ENCODE measurements around the gene HNRNPM. TPM values are rescaled to one million over a fixed set of nuclear protein-coding genes. Genes with fewer than 3 reads are reported as not detected.

Gene HNRNPM, protein sequence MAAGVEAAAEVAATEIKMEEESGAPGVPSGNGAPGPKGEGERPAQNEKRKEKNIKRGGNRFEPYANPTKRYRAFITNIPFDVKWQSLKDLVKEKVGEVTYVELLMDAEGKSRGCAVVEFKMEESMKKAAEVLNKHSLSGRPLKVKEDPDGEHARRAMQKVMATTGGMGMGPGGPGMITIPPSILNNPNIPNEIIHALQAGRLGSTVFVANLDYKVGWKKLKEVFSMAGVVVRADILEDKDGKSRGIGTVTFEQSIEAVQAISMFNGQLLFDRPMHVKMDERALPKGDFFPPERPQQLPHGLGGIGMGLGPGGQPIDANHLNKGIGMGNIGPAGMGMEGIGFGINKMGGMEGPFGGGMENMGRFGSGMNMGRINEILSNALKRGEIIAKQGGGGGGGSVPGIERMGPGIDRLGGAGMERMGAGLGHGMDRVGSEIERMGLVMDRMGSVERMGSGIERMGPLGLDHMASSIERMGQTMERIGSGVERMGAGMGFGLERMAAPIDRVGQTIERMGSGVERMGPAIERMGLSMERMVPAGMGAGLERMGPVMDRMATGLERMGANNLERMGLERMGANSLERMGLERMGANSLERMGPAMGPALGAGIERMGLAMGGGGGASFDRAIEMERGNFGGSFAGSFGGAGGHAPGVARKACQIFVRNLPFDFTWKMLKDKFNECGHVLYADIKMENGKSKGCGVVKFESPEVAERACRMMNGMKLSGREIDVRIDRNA
- total RNA-seq (64.7 and 69.3 TPM in 2 replicates), polyA plus RNA-seq (159 and 161 TPM in 2 replicates)

GRCh38 chr19:8444677-8445487, at the start of gene HNRNPM:
Gene HNRNPM (plus strand): TSS chr19:8444975. CDS start chr19:8444999, 24 bp downstream.
- H3K36me3 ChIP-seq (replicated peaks; ENCODE audit: insufficient read depth, low read depth): no peaks in the 10 kb centered on the region
- WGBS (ENCODE audit: low lambda C conversion rate, missing lambda C conversion rate): under 1% methylated on average over 87 of the region's 93 CpGs

DNA sequence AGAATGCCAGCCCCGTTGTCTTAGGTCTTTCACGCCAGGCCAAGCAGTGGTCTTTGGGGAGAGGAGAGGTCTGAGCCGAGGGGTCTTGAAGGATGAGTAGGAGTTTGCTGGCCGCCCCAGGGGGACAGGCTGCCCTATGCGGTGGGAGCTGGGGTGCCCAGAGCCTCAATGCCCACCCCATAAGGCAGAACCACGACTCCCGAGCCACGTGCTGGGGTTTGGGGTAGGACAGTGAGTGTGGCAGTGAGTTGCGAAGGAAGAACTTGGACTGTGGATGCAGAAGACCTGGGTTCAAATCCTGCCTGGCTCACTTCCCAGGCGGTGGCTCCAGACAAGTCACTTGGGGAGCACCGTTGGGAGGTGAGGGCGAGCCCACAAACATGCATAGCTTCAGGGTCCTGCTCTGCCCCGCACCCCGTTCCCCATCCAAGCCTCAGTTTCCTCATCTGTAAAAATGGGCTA, 49.1 kb upstream of the HNRNPM start:
- no peak for TF ChIP-seq EZH2phosphoT487 (IDR thresholded peaks at IDR 0.05; ENCODE audit: low read depth, severe bottlenecking, unreplicated experiment)
- no peak for TF ChIP-seq EZH2 (IDR thresholded peaks at IDR 0.05; ENCODE audit: borderline replicate concordance)
- TF ChIP-seq, protein P1, sequence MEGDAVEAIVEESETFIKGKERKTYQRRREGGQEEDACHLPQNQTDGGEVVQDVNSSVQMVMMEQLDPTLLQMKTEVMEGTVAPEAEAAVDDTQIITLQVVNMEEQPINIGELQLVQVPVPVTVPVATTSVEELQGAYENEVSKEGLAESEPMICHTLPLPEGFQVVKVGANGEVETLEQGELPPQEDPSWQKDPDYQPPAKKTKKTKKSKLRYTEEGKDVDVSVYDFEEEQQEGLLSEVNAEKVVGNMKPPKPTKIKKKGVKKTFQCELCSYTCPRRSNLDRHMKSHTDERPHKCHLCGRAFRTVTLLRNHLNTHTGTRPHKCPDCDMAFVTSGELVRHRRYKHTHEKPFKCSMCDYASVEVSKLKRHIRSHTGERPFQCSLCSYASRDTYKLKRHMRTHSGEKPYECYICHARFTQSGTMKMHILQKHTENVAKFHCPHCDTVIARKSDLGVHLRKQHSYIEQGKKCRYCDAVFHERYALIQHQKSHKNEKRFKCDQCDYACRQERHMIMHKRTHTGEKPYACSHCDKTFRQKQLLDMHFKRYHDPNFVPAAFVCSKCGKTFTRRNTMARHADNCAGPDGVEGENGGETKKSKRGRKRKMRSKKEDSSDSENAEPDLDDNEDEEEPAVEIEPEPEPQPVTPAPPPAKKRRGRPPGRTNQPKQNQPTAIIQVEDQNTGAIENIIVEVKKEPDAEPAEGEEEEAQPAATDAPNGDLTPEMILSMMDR (IDR thresholded peaks at IDR 0.05; ENCODE audit: poor library complexity): no peak
- Histone ChIP-seq H3K27me3 (no peaks in the 10 kb centered on the region), H3K4me1 (ENCODE audit: insufficient read depth) (peaks cover 5% of the 10 kb centered on the region)

More at GRCh38 chr19:8444677-8445487, at the start of gene HNRNPM:
- no peaks in the 10 kb centered on the region for H3K9me2 ChIP-seq (replicated peaks; ENCODE audit: insufficient read depth)
- peaks cover 48% of the 10 kb centered on the region for H3K79me2 ChIP-seq
- peaks cover 46% of the 10 kb centered on the region for H4K20me1 ChIP-seq (ENCODE audit: insufficient read depth, poor library complexity, severe bottlenecking)
- peak within 1 kb of the TSS; percentile 98 for H2AFZ ChIP-seq
- TF ChIP-seq, protein P1 (IDR thresholded peaks at IDR 0.05; ENCODE audit: poor library complexity): no peak
- TF ChIP-seq EZH2phosphoT487 (IDR thresholded peaks at IDR 0.05; ENCODE audit: low read depth, severe bottlenecking, unreplicated experiment) (no peak), EZH2 (IDR thresholded peaks at IDR 0.05; ENCODE audit: borderline replicate concordance) (no peak)
- H3K9me3 ChIP-seq (ENCODE audit: low read depth): no peaks in the 10 kb centered on the region
- no peaks in the 10 kb centered on the region for H3K27me3 ChIP-seq
- peak within 1 kb of the TSS; percentile 89 for H3K4me3 ChIP-seq
- H3K4me1 ChIP-seq (ENCODE audit: insufficient read depth): peaks cover 33% of the 10 kb centered on the region
- DNase-seq (ENCODE audit: low spot score): peak; percentile 99
- peak within 1 kb of the TSS; percentile 95 for H3K27ac ChIP-seq
- H3K4me2 ChIP-seq: peak within 1 kb of the TSS; percentile 88

GRCh38 chr19:8396185-8396562, 48.6 kb upstream of the HNRNPM start:
- DNase-seq (ENCODE audit: low spot score): no peak
- Histone ChIP-seq H3K4me2 (no peak overlapping the region), H3K27ac (no peak overlapping the region)

More for the DNA sequence above, 49.1 kb upstream of the HNRNPM start:
- Histone ChIP-seq H3K36me3 (replicated peaks; ENCODE audit: insufficient read depth, low read depth) (no peaks in the 10 kb centered on the region), H3K4me3 (no peak overlapping the region), H3K27ac (no peak overlapping the region), H2AFZ (no peak overlapping the region), H3K79me2 (peaks cover 86% of the 10 kb centered on the region), H4K20me1 (ENCODE audit: insufficient read depth, poor library complexity, severe bottlenecking) (peaks cover 85% of the 10 kb centered on the region), H3K4me2 (no peak overlapping the region), H3K9me2 (replicated peaks; ENCODE audit: insufficient read depth) (no peaks in the 10 kb centered on the region), H3K9me3 (ENCODE audit: low read depth) (no peaks in the 10 kb centered on the region)
- no peak for DNase-seq (ENCODE audit: low spot score)
- WGBS (ENCODE audit: low lambda C conversion rate, missing lambda C conversion rate): 93% methylated on average over 12 of the region's 14 CpGs

More at GRCh38 chr19:8396185-8396562, 48.6 kb upstream of the HNRNPM start:
- Histone ChIP-seq H3K27me3 (no peaks in the 10 kb centered on the region), H4K20me1 (ENCODE audit: insufficient read depth, poor library complexity, severe bottlenecking) (peaks cover 84% of the 10 kb centered on the region), H3K9me3 (ENCODE audit: low read depth) (no peaks in the 10 kb centered on the region), H3K4me3 (no peak overlapping the region), H3K79me2 (peaks cover 83% of the 10 kb centered on the region), H2AFZ (no peak overlapping the region), H3K9me2 (replicated peaks; ENCODE audit: insufficient read depth) (no peaks in the 10 kb centered on the region), H3K36me3 (replicated peaks; ENCODE audit: insufficient read depth, low read depth) (no peaks in the 10 kb centered on the region), H3K4me1 (ENCODE audit: insufficient read depth) (peaks cover 2% of the 10 kb centered on the region)
- 87% methylated on average over 7 of the region's 7 CpGs for WGBS (ENCODE audit: low lambda C conversion rate, missing lambda C conversion rate)
- TF ChIP-seq, protein P1 (IDR thresholded peaks at IDR 0.05; ENCODE audit: poor library complexity): no peak
- no peak for TF ChIP-seq EZH2phosphoT487 (IDR thresholded peaks at IDR 0.05; ENCODE audit: low read depth, severe bottlenecking, unreplicated experiment)

All from hepatocyte (in vitro differentiated cells).